ENCODE measurements around the gene CX3CR1. TPM values are rescaled to one million over a fixed set of nuclear protein-coding genes. Genes with fewer than 3 reads are reported as not detected.
A peak's percentile ranks its signal among the peaks of the same experiment; 100 is the strongest.

The CX3CR1 gene
- total RNA-seq, 2 experiments from 2014 or later: 0.41 to 3.7 TPM

DNA sequence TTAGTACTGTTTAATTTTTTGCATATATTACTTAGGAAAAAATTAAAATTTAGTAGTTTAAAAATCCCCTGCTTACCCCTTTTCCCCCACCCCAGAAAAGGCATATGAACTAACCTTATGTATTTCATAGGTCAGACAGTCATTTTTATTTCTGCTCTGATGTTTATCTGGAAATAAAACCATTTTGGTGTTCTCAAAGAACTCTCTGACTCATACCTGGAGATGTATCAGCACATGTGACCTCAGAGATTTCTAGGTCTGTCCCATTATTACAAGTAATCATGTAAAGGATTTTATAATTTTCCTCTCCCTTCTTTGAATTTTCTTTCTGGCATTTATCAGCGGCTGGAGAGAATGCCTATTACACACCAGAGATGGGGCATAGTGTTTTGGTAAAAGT is 35.6 kb upstream of the CX3CR1 start:
- no peak overlapping the region for H3K4me3 Mint-ChIP-seq
- peaks cover 20% of the 10 kb centered on the region for H3K27me3 Mint-ChIP-seq
- no peak for DNase-seq
- peaks cover 13% of the 10 kb centered on the region for H3K9me3 Mint-ChIP-seq (ENCODE audit: low read depth)
- peaks cover 17% of the 10 kb centered on the region for H3K4me1 Mint-ChIP-seq
- ATAC-seq: peak; percentile 33
- peaks cover 29% of the 10 kb centered on the region for H3K36me3 Mint-ChIP-seq
- CTCF ChIA-PET: interaction anchor here (0.8 to 1.6 kb wide), 3 partner anchors 20 to 28 kb away, joined by 3 to 7 read pairs (median 3); no protein-coding TSS in a partner anchor
- H3K27ac Mint-ChIP-seq: peak overlapping the region; percentile 47

DNA sequence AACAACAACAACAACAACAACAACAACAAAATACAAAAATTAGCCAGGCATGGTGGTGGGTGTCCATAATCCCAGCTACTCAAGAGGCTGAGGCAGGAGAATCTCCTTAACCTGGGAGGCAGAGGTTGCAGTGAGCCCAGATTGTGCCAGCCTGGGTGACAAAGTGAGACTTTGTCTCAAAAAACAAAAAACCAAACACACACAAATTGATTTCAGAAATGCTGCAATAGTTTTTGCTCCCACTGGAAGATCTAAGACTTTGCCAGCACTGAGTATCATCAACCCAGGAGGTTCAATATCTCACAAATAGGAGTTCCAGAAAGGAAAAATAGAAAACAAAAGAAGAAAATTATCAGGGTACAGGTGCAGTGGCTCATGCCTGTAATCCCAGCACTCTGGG is 33.5 kb upstream of the CX3CR1 start:
- Mint-ChIP-seq H3K36me3 (peaks cover 26% of the 10 kb centered on the region), H3K27ac (no peak overlapping the region), H3K4me3 (no peak overlapping the region), H3K4me1 (peaks cover 15% of the 10 kb centered on the region), H3K27me3 (peaks cover 27% of the 10 kb centered on the region), H3K9me3 (ENCODE audit: low read depth) (peaks cover 13% of the 10 kb centered on the region)
- DNase-seq: no peak
- CTCF ChIA-PET: interaction anchor here (1.4 to 1.6 kb wide), 2 partner anchors 11 to 21 kb away, joined by 3 to 4 read pairs; no protein-coding TSS in a partner anchor
- no peak for ATAC-seq

DNA sequence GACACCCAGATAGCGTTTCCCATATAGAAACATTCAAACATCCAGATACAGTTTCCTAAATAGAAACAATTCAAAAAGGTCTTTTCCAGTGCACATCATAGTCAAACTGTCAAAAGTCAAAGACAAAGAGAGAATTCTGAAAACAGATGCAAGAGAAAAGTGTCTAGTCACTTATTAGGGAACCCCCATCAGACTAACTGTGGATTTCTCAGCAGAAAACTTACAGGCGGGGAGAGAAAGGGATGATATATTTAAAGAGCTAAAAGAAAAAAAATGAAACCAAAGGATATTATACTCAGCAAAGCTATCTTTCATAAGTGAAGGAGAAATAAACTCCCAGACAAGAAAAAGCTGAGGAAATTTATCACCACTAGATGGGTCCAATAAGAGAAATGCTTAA is 22.3 kb upstream of the CX3CR1 start:
- Mint-ChIP-seq H3K4me3 (no peak overlapping the region), H3K27ac (no peak overlapping the region), H3K36me3 (peaks cover 35% of the 10 kb centered on the region), H3K27me3 (peaks cover 55% of the 10 kb centered on the region), H3K4me1 (peaks cover 2% of the 10 kb centered on the region), H3K9me3 (ENCODE audit: low read depth) (peaks cover 39% of the 10 kb centered on the region)
- DNase-seq (no peak), ATAC-seq (no peak)
- CTCF ChIA-PET: interaction anchor here (0.7 to 1.9 kb wide), 2 partner anchors 10 to 12 kb away, joined by 3 to 12 read pairs; no protein-coding TSS in a partner anchor

DNA sequence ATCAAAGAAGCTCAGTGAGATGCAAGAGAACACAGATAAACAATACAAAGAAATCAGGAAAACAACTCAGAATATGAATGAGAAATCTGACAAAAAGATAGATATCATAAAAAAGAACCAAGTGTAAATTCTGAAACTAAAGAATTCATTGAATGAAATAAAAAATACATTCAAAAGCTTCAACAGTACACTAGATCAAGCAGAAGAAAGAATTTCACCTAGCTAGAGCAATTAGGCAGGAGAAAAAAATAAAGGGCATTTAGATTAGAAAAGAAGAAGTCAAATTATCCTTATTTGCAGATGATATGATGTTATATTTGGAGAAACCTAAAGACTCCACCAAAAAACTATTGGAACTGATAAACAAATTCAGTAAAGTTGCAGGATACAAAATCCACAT is 19.4 kb upstream of the CX3CR1 start:
- ATAC-seq (no peak), DNase-seq (no peak)
- CTCF ChIA-PET: no interaction called here
- Mint-ChIP-seq H3K36me3 (peaks cover 31% of the 10 kb centered on the region), H3K4me3 (no peak overlapping the region), H3K27me3 (peaks cover 35% of the 10 kb centered on the region), H3K4me1 (peaks cover 22% of the 10 kb centered on the region), H3K9me3 (ENCODE audit: low read depth) (peaks cover 33% of the 10 kb centered on the region), H3K27ac (no peak overlapping the region)

DNA sequence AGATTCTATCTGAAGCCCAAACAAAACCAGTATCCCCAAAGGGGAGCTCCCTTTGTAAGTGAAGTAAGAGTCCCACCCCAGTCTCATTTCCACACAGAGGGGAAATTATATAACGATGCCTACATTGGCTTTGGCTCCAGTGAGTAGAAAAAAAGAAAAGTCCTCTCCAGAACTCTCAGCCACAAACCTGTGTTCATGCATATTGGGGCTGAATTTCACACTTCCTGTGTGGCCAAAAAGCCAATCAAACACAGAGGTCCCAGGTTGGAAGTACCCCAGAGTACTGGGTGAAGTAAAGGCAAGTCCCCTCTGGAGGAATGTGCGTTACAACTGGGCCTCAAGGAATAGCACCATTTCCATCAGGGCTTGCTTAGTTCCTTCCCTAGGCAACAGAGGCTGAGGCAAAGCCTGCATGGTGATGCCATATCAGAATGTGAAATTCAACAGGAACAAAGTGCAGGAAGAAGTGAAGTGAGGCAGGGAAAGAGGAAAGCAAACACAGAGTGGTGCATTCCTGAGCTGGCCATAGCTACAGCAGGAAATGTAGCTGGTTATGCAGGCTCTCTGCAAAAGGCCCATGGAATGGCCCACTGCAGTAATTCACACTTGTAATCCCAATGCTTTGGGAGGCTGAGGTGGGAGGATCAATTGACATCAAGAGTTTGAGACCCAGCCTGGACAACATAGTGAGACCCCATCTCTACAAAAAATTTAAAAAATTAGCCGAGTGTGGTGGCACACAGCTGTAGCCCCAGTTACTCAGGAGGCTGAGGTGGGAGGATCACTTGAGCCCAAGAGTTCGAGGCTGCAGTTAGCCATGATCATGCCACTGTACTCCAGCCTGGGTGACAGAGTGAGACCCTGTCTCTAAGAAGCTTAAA is 16.6 kb upstream of the CX3CR1 start:
- Mint-ChIP-seq H3K9me3 (ENCODE audit: low read depth) (peaks cover 23% of the 10 kb centered on the region), H3K27me3 (peaks cover 24% of the 10 kb centered on the region), H3K27ac (no peak overlapping the region), H3K36me3 (peaks cover 27% of the 10 kb centered on the region), H3K4me1 (peaks cover 33% of the 10 kb centered on the region), H3K4me3 (no peak overlapping the region)
- CTCF ChIA-PET: interaction anchor here (0.7 to 8.8 kb wide), 7 partner anchors 9 to 81 kb away, joined by 3 to 115 read pairs (median 6); partner anchors contain the start of genes CCR8 and CX3CR1
- DNase-seq (no peak), ATAC-seq (no peak)

DNA sequence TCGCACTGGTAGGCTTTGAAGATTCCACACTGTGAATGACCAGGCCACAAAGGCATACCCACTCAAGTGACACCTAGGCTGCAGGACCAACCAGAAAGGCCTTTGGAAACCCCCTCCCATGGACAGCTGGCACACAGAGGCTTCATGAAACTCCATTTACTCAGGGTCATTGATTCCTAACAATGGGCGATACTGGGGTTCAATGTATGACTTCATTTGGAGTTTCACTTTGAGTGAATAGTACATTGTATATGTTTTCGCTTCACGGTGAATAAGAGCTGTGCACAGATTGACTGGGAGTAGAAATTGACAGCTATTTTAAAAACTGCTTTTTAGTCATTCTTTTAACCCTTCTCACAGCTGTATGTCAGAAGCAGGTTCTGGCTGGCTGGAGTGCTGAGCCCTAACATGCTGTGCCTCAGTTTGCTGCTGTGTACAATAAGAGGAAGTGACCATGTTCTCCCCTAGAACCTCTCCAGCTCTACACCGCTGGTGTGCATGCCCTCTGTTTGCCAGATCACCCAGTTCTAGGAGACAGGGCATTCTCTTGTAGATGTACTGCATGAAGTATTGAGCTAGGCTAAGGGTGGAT is 15.4 kb upstream of the CX3CR1 start:
- peaks cover 14% of the 10 kb centered on the region for H3K9me3 Mint-ChIP-seq (ENCODE audit: low read depth)
- ATAC-seq (peak; percentile 66), DNase-seq (no peak)
- no peak overlapping the region for H3K4me3 Mint-ChIP-seq
- H3K36me3 Mint-ChIP-seq: peaks cover 20% of the 10 kb centered on the region
- CTCF ChIA-PET: interaction anchor here (0.7 to 8.8 kb wide), 9 partner anchors 8 to 93 kb away, joined by 3 to 115 read pairs (median 3); partner anchors contain the start of genes CCR8 and CX3CR1
- H3K27ac Mint-ChIP-seq: no peak overlapping the region
- peaks cover 16% of the 10 kb centered on the region for H3K27me3 Mint-ChIP-seq
- peaks cover 38% of the 10 kb centered on the region for H3K4me1 Mint-ChIP-seq

DNA sequence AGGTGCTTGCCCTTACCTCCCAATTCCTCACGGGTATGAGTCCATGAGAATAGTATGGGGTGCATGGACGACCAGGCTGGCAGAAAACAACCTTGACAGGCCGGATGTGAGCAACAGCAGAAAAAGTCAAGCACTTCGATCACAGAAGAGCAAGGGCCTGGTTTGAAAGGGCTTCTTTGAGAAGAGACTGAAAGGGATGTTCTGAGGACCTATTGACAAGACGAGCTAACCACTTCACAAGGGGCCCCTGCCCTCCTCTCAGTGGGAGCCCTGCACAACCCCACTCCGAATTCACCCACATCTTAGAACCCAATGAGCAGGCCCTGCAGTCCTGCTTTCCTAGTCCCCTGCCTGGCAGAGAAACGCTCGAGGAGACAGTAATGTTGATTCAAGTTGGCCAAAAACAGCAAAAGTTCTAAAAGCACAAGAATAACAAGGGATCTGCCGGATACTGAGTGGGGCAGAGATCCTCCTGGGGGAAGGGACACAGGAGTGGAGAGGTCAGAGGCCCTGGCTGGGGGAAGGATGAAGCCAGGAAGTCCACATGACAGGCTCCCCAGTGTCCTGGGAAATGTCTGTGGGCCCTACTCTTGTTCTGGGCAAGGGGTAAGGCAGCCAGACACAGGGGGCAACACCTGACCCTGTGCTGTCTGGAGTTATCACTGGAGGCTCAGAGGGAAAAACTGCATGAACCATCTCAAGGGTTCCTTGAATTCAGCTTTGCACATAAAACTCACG is 14.8 kb upstream of the CX3CR1 start:
- Mint-ChIP-seq H3K27me3 (peaks cover 10% of the 10 kb centered on the region), H3K4me1 (peaks cover 44% of the 10 kb centered on the region), H3K27ac (peak overlapping the region; percentile 41), H3K36me3 (peaks cover 13% of the 10 kb centered on the region), H3K4me3 (no peak overlapping the region), H3K9me3 (ENCODE audit: low read depth) (peaks cover 9% of the 10 kb centered on the region)
- DNase-seq (no peak), ATAC-seq (no peak)
- CTCF ChIA-PET: interaction anchor here (1.1 to 8.8 kb wide), 6 partner anchors 16 to 83 kb away, joined by 3 to 115 read pairs (median 4); partner anchors contain the start of genes CCR8 and CX3CR1

DNA sequence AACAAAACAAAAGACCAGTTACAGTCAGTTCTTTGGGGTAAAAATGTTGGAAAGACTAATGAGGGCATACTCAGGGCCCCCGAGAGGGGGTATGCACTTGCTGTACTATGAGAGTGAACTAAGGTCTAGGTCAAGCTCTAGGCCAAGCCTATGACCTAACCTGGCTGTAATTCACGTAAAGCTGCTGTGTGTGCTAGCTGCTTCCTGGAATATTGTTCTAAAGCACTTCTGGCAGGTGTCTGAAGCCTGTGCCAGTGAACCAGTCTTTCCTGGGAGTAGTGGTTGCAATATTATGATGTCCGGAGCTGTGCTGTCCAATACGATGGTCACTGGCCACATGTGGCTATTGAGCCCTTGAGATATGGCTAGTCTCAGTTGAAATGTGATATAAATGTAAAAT is 13.1 kb upstream of the CX3CR1 start:
- Mint-ChIP-seq H3K27ac (no peak overlapping the region), H3K4me1 (peaks cover 61% of the 10 kb centered on the region), H3K27me3 (no peaks in the 10 kb centered on the region), H3K9me3 (ENCODE audit: low read depth) (no peaks in the 10 kb centered on the region), H3K4me3 (no peak overlapping the region), H3K36me3 (peaks cover 3% of the 10 kb centered on the region)
- no peak for DNase-seq
- ATAC-seq: no peak
- CTCF ChIA-PET: interaction anchor here (0.9 to 10.0 kb wide), 27 partner anchors 10 to 620 kb away, joined by 3 to 389 read pairs (median 10); partner anchors contain the start of genes CX3CR1, GORASP1, RPSA and TTC21A

DNA sequence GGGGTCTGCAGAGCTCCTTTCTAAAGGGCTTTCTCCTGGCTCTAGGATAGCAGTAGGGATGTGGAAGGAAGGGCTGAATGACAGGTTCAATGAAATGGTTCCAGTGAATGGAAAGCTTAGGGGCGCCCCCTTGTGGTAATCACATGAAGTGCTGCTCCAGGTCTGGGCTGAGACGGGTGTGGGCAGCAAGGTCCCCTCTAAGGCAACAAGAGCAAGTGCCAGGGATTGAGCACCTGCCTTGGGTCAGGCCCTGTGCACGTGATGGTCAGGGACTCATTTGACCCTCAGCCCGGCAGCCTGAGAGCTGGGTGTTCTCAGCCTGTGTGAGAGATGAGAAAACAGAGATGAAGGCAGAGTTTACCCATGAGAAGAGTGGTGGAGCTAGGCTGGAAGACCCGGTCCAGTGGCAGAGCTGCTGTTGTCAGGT is 12.1 kb upstream of the CX3CR1 start:
- Mint-ChIP-seq H3K36me3 (peaks cover 3% of the 10 kb centered on the region), H3K9me3 (ENCODE audit: low read depth) (no peaks in the 10 kb centered on the region), H3K4me3 (no peak overlapping the region), H3K4me1 (peaks cover 67% of the 10 kb centered on the region), H3K27ac (peak overlapping the region; percentile 39), H3K27me3 (no peaks in the 10 kb centered on the region)
- CTCF ChIA-PET: interaction anchor here (0.7 to 10.0 kb wide), 73 partner anchors 11 to 1894 kb away, joined by 3 to 389 read pairs (median 4); partner anchors contain the start of genes CX3CR1, GORASP1, RPSA and TTC21A
- ATAC-seq (peak; percentile 46), DNase-seq (peak; percentile 83)

DNA sequence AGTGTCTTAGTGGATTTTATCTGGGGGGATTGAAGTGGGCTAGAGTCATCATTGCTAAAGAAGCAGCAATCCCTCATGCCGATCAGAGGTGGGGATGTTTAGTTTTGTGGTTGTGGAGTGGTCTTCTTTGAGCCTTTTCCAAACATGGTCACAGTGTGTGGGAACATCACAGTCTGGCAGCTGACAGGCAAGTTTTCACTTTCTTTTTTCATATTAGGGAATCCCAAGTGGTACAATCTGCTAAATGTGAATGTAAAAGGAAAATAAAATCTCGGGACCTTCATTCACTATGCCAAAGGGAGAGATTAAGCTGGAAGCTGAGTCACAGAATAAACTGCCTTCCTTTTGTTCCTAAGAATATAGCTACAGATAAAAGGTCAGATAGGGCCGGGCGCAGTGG is 10.4 kb upstream of the CX3CR1 start:
- Mint-ChIP-seq H3K4me1 (peaks cover 54% of the 10 kb centered on the region), H3K36me3 (no peaks in the 10 kb centered on the region), H3K9me3 (ENCODE audit: low read depth) (no peaks in the 10 kb centered on the region), H3K27ac (no peak overlapping the region), H3K4me3 (no peak overlapping the region), H3K27me3 (no peaks in the 10 kb centered on the region)
- CTCF ChIA-PET: interaction anchor here (0.9 to 10.0 kb wide), 18 partner anchors 12 to 768 kb away, joined by 3 to 389 read pairs (median 13); partner anchors contain the start of genes CX3CR1, RPSA and XIRP1
- DNase-seq (no peak), ATAC-seq (no peak)

DNA sequence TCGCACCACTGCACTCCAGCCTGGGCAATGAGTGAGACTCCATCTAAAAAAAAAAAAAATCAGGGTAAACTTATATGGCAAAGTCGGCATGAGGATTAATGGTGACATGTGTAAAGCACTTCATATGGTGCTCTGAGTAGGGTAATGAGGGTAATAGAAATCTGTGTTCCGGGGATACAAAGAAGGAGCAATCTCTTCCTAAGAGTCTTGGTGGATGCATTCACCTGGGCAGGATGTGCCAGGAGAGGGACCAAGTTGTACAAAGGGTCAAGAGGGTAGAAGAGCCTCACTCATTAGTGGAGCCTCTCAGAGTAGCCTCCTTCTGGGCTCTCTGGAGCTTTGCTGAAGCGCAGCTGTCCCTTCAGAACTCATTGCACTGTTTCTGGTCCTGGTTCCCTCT is 9.3 kb upstream of the CX3CR1 start:
- Mint-ChIP-seq H3K9me3 (ENCODE audit: low read depth) (no peaks in the 10 kb centered on the region), H3K27ac (no peak overlapping the region)

DNA sequence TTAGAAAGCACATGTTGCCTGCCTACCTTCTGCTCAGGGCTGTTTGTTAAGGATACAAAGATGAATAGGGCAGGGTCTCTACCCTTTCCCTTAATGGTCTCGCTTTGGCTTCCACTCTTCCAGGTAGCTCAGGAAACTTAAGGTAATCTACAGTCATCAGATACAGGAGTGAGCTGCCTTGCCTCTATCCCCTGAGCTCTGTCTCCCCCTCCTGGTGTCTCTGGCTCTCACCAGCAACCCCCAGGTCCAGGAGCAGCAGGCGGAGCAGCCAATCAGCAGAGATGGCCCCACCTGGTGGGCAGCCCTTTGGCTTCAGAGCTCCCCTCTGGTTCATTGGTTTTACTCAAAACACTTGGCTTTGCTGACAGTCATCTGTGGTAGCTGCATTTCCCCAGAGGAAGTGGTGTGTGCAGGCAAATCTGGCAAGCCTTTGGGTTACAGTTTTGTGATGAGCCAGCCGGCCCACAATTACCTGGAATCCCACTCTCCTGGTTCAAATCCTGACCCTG is 8.5 kb upstream of the CX3CR1 start:
- no peaks in the 10 kb centered on the region for H3K36me3 Mint-ChIP-seq
- H3K4me1 Mint-ChIP-seq: peaks cover 50% of the 10 kb centered on the region
- DNase-seq (peak; percentile 95), ATAC-seq (peak; percentile 97)
- no peak overlapping the region for H3K4me3 Mint-ChIP-seq
- H3K9me3 Mint-ChIP-seq (ENCODE audit: low read depth): no peaks in the 10 kb centered on the region
- H3K27me3 Mint-ChIP-seq: peaks cover 3% of the 10 kb centered on the region
- CTCF ChIA-PET: interaction anchor here (0.6 to 10.0 kb wide), 65 partner anchors 8 to 1124 kb away, joined by 3 to 389 read pairs (median 6); partner anchors contain the start of genes CX3CR1, GORASP1, OXSR1 and RPSA
- peak overlapping the region; percentile 39 for H3K27ac Mint-ChIP-seq

More for the DNA sequence above, 9.3 kb upstream of the CX3CR1 start:
- DNase-seq (no peak), ATAC-seq (no peak)
- Mint-ChIP-seq H3K36me3 (no peaks in the 10 kb centered on the region), H3K4me3 (no peak overlapping the region), H3K4me1 (peaks cover 50% of the 10 kb centered on the region), H3K27me3 (peaks cover 3% of the 10 kb centered on the region)
- CTCF ChIA-PET: interaction anchor here (0.9 to 10.0 kb wide), 54 partner anchors 8 to 1124 kb away, joined by 3 to 389 read pairs (median 7); partner anchors contain the start of genes CX3CR1, GORASP1, OXSR1 and RPSA
